Islet of Langerhans (tissue), 1 donor: ENCODE data around the gene DRAXIN.
A peak's percentile ranks its signal among the peaks of the same experiment; 100 is the strongest.

ENCODE experiments used
- FAIRE-seq: peaks from one replicate; lab custom pipeline; 2011; peaks lifted over from hg19 to GRCh38; lab: Jason Lieb, UNC

The DRAXIN gene

DNA sequence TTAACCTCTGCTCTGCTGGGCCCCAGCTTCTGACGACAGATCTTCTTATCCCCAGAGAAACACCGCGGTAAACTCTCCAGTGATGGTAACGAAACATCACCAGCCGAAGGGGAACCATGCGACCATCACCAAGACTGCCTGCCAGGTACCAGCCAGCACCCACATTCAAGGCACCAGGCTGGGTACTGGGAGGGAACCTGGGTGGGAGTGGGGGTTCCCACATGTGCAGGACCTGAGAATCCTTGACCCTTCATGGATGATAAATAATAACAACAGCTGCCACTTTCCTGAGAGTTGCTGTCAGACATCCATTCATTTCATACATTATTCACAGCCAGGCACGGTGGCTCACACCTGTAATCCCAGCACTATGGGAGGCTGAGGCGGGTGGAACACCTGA, 20.8 kb downstream of the DRAXIN start:
- FAIRE-seq, result no peak

DNA sequence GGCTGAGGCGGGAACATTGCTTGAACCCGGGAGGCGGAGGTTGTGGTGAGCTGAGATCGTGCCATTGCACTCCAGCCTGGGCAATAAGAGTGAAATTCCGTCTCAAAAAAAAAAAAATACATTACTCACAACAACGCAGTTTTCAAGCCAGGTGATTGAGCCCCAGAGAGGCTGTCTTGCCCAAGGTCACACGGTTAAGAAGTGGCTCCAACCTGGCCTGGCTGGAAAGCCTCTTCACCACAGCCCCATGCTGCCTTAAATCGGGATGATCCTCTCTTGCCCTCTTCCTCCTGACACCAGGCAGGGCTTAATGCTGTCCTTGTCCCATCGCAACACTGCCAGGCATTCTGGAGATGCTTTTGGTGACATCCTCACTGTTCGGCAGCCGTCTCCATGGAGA, 21.6 kb downstream of the DRAXIN start:
- no peak for FAIRE-seq

DNA sequence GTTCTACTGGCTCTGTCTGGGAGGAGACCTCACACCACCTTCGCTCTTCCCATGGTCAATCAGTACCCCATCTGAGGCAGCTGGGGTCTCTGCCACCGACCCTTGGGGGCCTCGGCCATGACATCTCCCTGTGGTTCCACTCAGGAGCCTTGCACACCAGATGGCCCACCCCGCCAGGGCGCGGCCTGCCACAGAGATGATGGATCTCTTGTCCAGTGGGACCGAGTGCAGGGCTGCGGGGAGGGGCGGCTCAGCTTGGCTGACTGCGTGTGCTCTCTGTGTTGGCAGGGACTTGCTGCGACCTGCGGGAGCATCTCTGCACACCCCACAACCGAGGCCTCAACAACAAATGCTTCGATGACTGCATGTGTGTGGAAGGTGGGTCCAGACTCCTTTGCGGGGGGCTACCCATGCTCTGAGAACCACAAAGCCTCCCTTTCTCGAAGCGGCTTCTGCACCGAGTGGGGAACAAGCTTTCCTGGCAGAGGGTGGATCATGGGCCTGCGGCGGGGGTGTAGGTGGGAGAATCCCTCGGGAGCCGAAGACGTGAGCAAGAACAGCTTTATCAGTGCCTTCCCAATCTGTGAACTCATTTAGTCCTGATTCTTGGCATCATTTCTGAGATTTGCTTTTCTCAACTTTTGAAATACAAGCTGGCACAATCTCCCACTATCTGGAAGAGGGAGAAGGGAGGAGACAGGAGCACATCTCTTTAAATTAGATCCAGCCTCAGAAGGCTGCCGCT, 23.5 kb downstream of the DRAXIN start:
- FAIRE-seq, result no peak

DNA sequence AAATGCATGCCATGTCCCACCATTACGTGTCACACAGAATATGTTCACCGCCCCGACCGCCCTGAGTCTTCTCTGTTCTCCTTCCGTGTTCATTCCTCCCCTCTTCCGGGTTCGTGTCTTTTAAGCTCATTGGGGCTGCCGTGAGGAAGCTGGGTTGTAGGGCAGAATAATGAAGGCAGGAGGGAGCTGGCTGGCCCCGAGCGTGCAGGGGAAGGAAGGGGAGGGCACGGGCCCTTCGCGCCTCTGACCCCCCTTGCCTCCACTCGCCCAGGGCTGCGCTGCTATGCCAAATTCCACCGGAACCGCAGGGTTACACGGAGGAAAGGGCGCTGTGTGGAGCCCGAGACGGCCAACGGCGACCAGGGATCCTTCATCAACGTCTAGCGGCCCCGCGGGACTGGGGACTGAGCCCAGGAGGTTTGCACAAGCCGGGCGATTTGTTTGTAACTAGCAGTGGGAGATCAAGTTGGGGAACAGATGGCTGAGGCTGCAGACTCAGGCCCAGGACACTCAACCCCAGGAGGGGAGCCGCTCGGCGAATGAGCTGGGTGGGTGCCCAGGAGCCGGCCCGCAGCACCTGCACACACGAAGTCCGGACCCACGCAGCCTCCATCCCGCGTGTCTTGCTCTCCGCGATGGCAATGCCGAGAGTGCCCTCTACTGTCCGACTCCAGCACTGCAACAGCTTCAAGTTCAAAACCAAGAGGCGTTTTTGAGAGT, 28.0 kb downstream of the DRAXIN start:
- FAIRE-seq, result peak; percentile 65

DNA sequence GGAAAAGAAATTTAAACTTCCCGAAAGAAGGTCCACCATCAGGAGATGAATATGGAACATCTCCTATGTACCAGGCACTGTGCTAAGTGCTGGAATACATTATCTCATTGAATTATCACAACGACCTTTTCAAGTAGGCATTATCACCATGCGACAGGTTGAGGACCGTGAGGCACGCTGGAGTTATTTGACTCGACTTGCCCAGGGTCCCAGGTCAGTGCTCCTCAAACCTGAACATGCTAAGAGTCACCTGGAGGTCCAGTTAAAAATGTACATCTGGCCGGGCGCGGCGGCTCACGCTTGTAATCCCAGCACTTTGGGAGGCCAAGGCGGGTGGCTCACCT, 28.5 kb downstream of the DRAXIN start:
- no peak for FAIRE-seq

DNA sequence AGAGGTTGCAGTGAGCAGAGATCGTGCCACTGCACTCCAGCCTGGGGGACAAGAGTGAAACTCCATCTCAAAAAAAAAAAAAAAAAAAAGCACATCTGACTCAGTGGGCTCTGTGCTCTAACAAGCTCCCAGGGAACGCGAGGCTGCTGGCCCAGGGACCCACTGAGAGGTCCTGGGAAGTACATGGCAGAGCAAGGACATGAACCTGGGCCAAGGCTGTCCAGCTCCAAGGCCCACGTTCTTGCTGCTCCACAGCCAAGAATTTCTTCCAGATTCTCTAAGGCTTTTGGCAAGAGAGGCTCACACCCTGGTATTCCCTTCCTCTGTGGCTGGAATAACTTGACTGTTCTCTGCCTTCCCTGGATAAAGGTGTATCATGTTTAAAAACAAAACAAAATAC, 29.0 kb downstream of the DRAXIN start:
- no peak for FAIRE-seq

DNA sequence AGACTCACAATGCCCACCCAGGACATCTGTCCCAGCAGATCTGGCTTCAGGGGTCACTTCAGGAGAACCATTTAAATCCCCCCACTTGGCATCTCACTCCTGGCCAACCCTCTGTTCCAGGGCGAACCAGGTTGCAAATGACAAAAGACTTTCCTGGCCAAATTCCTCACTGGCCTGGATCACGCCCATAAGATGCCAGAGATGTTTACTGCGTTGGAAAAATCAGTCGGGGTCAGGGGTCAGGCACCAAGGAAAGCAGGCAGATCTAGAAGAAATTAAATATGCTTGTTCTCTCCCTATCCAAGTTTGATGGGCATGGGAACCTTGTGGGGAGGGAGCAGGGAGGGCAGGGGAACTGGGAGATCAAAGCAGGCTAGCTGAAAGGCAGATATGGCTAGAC, 29.8 kb downstream of the DRAXIN start:
- FAIRE-seq, result no peak

DNA sequence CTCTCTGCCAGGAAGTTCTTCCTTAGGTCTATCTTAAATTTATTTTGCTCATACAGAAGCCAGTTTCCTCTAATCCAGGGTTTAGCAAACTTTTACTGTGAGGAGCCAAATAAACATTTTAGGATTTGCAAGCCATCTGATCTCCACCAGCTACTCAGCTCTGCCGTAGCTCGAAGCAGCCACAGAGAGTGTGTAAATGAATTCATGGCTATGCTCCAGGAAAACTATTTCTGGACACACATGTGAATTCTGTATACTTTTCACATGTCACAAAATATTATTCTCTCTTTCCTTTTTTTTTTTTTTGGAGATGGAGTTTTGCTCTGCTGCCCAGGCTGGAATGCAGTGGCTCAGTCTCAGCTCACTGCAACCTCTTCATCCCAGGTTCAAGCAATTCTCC, 31.0 kb downstream of the DRAXIN start:
- FAIRE-seq, result no peak

DNA sequence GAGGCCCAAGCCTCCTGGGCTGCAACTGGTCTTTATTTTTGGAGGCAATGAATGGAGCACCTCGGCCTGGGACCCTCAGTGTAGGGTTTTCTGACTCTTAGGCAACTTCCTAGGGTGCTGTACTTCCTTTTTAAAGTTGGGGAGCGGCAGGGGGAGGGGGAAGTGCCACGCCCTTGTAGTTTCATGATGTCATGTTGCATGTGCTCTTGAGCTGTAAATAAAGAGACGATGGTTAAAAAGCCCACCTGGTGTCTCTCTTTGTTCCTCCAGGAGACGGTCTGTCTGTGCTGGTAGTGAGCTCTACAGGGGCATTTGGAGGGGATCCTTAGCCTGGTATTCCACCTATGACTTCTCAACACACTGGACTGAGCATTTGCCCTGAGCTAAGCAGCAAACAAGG, 34.1 kb downstream of the DRAXIN start:
- no peak for FAIRE-seq

DNA sequence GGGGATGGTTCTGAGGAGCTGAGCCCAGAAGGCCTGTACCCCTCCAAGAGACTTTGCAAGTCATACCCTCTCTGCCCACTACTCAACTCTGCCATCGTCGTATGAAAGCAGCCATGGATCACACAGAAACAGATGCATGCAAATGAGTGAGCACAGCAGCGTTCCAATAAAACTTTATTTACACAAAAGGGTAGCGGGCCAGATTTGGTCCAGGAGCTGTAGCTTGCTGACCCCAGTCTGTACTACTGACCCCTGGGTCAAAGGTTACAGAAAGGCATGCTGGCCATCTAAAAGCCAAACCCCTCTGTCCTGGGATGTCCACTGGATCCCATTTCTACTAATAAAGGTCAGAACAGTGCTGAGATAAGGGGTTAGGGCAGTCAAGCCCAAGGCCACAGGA, 35.6 kb downstream of the DRAXIN start:
- no peak for FAIRE-seq

DNA sequence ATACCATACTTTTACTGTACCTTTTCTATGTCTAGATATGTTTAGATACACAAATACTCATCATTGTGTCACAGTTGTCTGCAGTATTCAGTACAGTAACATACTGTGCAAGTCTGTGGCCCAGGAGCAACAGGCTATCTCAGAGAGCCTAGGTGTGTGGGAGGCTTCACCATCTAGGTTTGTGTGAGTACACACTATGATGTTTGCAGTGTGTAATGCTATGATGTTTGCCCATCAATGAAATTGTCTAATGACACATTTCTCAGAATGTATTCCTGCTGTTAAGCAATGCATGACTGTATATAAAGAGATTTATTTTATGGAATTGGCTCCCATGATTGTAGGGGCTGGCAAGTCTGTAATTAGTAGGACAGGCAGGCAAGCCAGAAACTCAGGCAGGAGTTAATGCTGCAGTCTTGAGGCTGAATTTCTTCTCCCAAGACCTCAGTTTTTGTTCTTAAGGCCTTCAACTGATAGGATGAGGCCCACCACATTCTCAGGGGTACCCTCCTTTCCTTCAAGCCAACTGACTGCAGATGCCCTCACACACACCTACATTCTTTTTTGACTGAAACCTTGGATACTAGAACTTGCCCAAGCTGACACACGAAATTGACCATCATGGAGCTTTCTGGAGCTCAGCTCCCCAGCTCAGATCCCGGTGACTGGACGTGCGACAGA, 36.8 kb downstream of the DRAXIN start:
- no peak for FAIRE-seq

DNA sequence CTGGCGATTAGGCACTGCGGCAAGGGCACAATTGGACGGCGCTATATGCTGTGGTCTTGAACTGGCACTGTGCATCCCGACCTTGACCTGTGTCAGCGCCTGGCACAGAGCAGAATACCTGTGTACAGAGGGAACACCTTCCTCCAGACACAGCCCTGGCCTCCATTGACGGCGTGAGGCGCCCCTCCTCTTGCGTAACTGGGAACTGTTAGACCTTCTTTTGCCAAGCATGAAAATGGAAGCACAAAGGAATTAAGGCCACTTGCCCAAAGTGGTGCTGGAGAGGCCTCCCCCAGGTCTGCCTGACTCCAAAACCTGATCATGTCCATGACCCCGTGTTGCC, 37.6 kb downstream of the DRAXIN start:
- FAIRE-seq, result no peak

DNA sequence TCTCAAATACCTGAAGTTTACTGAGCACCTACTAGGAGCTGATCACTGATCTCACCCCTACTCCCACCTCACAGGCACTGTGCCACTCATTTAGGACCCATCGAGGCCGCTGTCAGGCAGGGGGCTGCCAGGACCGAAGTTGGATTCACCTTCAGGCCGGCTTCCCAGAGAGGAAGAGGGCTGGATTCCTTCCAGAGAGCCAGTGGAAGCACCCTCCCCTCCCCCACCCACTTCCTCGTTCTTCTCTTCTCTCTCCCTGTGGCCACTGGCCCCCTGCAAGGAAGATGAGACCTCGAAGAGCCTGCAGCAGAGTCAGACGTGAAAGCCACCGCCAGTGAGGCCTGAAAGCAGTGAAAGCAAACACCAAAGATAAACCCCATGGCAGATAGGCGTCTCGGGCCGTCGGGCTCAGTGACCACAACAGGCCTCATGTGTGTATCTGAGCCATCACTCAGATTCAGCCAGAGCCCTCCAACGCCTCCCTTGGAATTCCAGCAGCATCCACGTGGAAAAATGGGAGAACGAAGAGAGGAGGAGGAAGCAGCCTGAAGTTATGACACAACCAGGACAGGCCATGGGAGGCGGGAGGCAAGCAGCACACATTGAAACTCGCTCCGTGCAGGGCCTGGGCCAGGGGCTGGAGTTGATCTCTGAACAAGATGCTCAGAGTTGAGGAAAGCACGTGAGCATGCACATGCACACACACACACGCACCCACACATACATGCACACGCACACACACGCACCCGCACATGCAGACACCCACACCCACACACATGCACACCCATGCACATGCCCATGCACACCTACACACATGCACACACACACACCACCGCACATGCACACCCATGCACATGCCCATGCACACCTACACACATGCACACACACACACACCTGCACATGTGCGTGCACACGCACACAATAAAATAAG, 38.3 kb downstream of the DRAXIN start:
- no peak for FAIRE-seq

DNA sequence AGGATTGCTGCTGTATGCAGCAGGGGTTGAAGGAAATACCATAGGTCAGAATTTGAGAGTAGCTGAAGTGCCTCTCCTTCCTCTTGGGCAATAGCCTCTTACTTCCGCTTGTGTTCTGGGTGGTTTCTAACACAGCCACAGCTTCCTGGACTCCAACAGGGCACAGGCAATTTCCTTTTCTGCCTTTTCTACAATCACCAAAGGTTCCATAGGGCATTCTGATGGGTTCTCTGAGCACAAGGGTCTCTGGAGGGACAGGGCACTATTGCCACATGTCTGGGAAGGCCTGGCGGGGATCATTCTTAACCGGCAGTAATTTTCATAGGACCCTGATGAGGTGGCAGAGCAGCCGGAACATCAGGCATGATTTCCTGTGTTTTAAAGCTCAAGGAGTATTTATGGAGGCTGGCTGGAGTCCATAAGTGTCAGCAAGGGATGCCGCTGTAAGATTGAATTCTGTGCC, 39.0 kb downstream of the DRAXIN start:
- FAIRE-seq, result no peak

DNA sequence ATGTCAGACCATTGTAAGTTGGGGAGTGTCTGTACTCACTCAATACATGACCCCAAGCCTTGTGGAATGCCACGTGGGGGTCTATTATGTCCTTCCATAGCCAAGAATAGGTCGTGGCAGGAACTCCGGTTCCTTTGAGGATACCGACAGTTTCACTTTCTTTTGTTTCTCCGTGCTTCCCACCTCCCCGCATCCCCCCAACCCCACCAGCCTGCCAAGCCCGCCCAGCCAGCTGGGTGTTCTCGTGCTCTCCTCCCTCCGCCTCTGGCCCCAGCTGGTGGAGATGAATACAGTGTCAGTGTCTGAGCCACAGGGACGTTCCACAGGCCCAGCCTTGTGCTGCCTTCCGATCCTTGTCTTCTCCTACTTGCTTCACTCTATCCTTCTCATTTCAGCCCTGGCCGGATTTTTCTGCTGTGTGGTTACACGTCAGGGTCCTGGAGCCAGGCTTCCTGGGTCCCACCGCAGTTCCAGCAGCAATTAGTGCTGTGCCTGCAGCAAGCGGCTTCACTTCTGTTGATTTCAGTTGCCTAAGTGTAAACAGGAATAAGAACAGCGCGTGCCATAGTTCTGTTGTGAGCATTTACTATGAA, 40.3 kb downstream of the DRAXIN start:
- FAIRE-seq, result no peak

DNA sequence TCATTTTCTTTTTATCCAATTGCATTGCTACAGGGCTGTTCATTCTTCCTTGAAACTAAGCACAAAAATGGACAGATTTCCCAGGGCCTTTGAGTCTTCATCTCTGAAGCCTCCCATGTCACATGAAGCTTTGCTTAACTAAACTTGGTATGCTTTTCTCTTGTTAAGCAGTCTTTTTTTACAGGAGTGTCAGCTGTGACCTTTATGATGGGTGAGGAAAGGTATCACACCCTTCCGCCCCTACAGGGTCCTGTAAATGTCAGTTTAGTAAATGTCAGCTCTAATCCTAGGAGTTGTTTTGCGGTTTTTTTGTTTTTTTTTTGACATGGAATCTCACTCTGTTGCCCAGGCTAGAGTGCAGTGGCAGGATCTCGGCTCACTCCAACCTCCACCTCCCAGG, 41.8 kb downstream of the DRAXIN start:
- no peak for FAIRE-seq

DNA sequence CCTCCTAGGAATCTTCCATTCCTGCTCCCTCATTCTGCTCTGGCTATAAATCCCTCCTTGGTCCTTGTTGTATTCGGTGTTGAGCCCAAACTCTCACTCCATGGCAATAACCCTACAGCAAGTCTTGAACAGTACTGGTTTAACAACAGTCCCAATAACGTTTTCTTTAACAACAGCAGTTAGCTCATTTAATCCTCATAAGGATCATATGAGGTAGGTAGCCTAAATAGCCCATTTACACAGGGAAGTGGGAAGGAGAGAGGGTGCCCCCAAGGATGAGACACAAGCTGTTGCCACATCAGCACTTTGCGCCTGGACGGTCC, 44.0 kb downstream of the DRAXIN start:
- no peak for FAIRE-seq

DNA sequence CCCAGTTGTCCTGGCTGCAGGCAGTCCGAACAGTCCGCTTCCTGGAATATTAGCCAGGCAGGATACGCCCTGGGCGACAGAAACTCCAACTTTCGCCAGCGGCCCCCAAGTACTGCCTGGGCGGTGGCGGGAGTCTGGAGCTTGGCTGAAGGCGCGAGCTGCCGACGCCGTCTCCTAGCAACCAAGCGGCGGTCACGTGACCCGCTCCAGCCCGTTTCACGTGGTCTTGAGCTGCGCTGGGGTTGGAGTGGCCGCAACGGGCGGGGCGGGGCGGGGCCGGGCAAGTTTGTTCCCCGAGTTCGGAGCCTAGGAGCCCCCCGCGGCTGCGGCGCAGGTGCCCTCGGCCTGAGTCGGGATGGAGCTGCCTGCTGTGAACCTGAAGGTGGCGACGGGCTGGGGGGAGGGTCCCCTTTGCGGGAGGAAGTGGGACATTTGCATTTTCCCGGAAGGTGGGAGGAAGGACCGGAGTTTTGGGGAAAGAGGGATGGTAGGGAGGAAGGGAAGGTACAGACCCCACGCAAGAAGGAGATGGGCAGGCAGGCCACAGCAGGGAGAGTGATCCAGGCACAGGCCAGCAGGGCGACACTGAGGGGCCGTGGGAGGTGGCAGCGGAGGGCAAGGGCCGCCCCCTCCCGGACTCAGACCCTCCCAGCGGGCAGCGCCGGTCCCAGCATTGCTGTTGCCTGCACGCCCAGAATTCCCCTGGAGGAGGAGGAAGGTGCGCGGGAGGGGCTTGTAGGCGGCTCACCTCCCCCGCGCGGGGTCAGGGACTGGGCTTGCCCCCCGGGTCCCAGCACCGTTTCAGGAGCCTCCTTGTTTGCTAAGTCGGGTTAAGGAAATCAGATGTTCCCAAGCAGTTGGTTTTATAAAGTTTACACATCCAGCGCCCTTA, 44.6 kb downstream of the DRAXIN start, which contains the start of gene AGTRAP:
Gene AGTRAP (plus strand): TSS at position 283 of the 892 bp plus-strand sequence. CDS start 73 bp downstream, at position 356.
- FAIRE-seq, result no peak

DNA sequence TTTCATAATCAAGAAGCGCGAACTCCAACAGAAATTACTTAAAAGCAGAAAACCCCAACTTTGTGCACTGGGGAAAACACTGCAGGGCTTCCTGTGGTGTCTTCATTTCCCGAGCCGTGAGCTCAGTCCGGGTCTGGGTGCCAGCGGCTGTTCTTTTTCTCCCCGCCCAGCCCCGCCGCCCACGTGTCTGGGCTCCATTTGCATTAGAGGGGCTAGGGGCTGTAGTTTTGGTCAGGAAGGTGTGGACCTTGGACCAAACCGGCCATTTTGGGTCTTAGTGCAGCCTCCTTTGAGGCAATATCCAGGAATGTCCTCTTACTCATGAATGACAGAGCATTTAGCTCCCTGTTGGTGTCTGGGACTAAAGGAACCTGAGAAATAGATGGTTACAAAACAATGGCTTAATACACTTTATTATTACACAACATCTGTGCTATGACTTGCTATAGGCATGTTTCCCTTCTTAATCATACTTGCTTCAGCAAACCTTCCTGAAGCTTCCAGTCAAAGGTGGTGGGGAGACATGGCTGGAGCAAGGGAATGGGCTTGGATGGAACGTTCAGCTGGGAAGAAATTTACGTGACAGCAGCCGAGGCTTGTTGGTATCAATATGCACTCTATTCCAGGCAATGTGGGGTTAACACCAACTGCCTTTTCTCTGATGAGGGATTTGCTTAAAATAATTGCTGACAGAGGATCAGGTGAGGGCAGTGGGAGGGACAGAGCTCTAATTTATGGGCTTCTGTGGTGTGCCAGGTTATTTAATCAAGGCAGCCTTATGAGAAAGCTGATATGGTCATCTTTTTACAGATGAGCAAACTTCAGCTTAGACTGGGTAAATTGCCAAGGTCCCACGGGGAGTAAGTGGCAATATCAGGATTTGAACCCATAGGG, 45.5 kb downstream of the DRAXIN start:
- FAIRE-seq, result no peak

DNA sequence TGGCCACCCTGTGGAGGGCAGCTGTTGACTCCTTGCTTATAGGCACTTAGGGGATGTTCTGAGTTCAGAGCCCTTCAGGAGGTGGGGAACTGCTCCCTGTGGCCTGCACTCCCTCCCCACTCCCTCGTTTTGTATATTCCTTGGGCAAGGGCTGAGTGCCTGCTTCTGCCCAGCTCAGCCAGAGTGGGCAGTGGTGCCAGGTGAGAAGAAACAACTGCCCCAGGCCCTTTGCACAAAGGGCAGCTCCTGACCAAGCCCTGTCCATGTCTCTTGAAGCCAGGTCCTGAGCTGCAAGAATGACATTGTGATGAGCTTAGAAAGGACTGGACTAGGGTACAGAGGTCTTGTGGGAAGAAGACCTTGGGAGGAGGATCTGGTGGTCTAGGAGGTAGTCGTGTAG, 46.6 kb downstream of the DRAXIN start:
- no peak for FAIRE-seq
